Tibial nerve (tissue), 4 donors: ENCODE data around the gene INPP5K. TPM values are rescaled to one million over a fixed set of nuclear protein-coding genes. Genes with fewer than 3 reads are reported as not detected.

Source experiments
- DNase-seq, 2 donors: peaks; one replicate each; pipeline ENCODE4 v3.0.0-alpha.2; 2019; ENCODE audit warnings: low spot score in 2 of 2
- H3K27ac ChIP-seq, 4 donors: fragments of 200-600 bp; sonication (generic) in 3 of 4; one replicate each; pipeline ENCODE4 v1.5.1; 2017 to 2019; ENCODE audit warnings: mild to moderate bottlenecking in 1 of 4
- H3K27me3 ChIP-seq, 2 donors: fragments of 200-600 bp; sonication (generic) in 1 of 2; one replicate each; pipeline versions ENCODE4 v1.5.1 to v1.6.0; 2017 to 2019
- H3K36me3 ChIP-seq, 3 donors: fragments of 200-600 bp; sonication (generic); one replicate each; pipeline ENCODE4 v1.5.1; 2018 to 2019
- H3K4me1 ChIP-seq, 4 donors: fragments of 200-600 bp; sonication (generic) in 3 of 4; one replicate each; pipeline ENCODE4 v1.5.1; 2017 to 2019
- H3K4me3 ChIP-seq, 4 donors: fragments of 200-600 bp; sonication (generic) in 3 of 4; one replicate each; pipeline ENCODE4 v1.5.1; 2017 to 2019; ENCODE audit warnings: mild to moderate bottlenecking in 1 of 4, moderate library complexity in 1 of 4
- H3K9me3 ChIP-seq, 4 donors: fragments of 200-600 bp; sonication (generic) in 3 of 4; one replicate each; pipeline ENCODE4 v1.5.1; 2017 to 2019
- EP300 ChIP-seq, 2 donors: sonication (generic); formaldehyde crosslinking; IDR thresholded peaks; one replicate each; pipeline ENCODE4 v1.6.1; 2017; ENCODE audit warnings: antibody characterized with exemption in 2 of 2, mild to moderate bottlenecking in 1 of 2
- POLR2A ChIP-seq, 2 donors: fragments of 450-650 bp; IDR thresholded peaks; one replicate each; pipeline ENCODE4 v1.6.1; 2017; ENCODE audit warnings: antibody characterized with exemption in 2 of 2, mild to moderate bottlenecking in 2 of 2, moderate library complexity in 2 of 2
- WGBS, 2 donors: methylation state at CpG; one replicate each; pipeline ENCODE4 v1.1.5; 2018; 5-methylcytosine and 5-hydroxymethylcytosine counted together
- total RNA-seq, 4 donors: library from RNA; depleted of rRNA; stranded (reverse); fragments of >200 nt; gene quantifications; one replicate each; pipeline ENCODE4 v1.1.0, GENCODE V29; 2016
- TF ChIP-seq, protein P1 (sequence below), 5 experiments: fragments of 200-600 bp in 3 of 5; fragments of 450-650 bp in 2 of 5; sonication (generic) in 3 of 5; IDR thresholded peaks; one replicate each; pipeline ENCODE4 v1.5.1; 2016 to 2019; ENCODE audit warnings: antibody characterized with exemption in 5 of 5, mild to moderate bottlenecking in 3 of 5, moderate library complexity in 2 of 5

Gene INPP5K
- total RNA-seq, 4 donors from 2014 or later, result 67.9 to 110 (median 95.2) TPM

DNA sequence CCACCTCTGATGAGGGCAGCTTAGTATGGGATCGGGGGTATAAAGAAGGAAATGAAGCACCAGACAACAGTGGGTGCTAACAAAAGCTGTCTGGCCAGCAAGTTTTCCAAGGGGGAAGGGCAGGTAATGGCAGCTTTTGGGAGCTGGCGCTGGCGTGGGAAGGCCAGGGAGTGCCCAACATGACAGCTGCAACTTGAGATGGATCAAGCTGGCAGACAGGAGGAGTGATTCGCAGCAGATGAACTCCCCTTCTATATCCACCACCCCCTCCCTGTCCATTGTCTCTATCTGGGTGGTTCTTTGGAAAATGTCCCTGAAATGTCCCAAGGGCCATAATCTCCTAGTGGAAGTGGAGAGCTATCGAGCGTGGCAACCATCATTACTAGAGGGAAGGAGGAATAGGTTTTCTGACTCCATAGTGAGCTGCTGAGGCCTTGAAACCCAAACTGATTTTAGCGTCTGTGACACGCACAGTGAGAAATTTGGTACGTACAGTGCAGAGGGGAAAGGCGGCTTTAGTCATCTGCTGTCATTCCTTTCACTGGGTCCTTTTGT is 4.8 kb upstream of the INPP5K start:
- Histone ChIP-seq H3K4me3 (no peak overlapping the region), H3K36me3 (peaks cover 0 to 68% (median 0%) of the 10 kb centered on the region in 3 donors), H3K4me1 (peaks cover 0 to 10% (median 6%) of the 10 kb centered on the region in 4 donors), H3K9me3 (no peaks in the 10 kb centered on the region), H3K27me3 (no peaks in the 10 kb centered on the region), H3K27ac (no peak overlapping the region)
- TF ChIP-seq, protein P1, sequence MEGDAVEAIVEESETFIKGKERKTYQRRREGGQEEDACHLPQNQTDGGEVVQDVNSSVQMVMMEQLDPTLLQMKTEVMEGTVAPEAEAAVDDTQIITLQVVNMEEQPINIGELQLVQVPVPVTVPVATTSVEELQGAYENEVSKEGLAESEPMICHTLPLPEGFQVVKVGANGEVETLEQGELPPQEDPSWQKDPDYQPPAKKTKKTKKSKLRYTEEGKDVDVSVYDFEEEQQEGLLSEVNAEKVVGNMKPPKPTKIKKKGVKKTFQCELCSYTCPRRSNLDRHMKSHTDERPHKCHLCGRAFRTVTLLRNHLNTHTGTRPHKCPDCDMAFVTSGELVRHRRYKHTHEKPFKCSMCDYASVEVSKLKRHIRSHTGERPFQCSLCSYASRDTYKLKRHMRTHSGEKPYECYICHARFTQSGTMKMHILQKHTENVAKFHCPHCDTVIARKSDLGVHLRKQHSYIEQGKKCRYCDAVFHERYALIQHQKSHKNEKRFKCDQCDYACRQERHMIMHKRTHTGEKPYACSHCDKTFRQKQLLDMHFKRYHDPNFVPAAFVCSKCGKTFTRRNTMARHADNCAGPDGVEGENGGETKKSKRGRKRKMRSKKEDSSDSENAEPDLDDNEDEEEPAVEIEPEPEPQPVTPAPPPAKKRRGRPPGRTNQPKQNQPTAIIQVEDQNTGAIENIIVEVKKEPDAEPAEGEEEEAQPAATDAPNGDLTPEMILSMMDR (IDR thresholded peaks at IDR 0.05), result no peak
- no peak for TF ChIP-seq POLR2A (IDR thresholded peaks at IDR 0.05)
- no peak for TF ChIP-seq EP300 (IDR thresholded peaks at IDR 0.05)
- DNase-seq, result no peak
- 80 to 84% methylated on average over 10 of the region's 10 CpGs for WGBS, 2 donors

GRCh38 chr17:1519678-1520077 is 3.3 kb upstream of the INPP5K start:
- DNase-seq, result no peak
- Histone ChIP-seq H3K27ac (no peak overlapping the region), H3K27me3 (no peaks in the 10 kb centered on the region), H3K4me1 (peaks cover 0 to 23% (median 15%) of the 10 kb centered on the region in 4 donors), H3K4me3 (no peak overlapping the region), H3K36me3 (peaks cover 0 to 53% (median 0%) of the 10 kb centered on the region in 3 donors), H3K9me3 (no peaks in the 10 kb centered on the region)
- WGBS, 2 donors, result 84 to 90% methylated on average over 7 of the region's 7 CpGs
- TF ChIP-seq, protein P1 (IDR thresholded peaks at IDR 0.05), result no peak
- TF ChIP-seq POLR2A (IDR thresholded peaks at IDR 0.05) (no peak), EP300 (IDR thresholded peaks at IDR 0.05) (no peak)

- no peak overlapping the region for H3K4me3 ChIP-seq
- no peak overlapping the region for H3K27ac ChIP-seq
- H3K27me3 ChIP-seq, result no peaks in the 10 kb centered on the region
- TF ChIP-seq, protein P1 (IDR thresholded peaks at IDR 0.05), result no peak
- TF ChIP-seq EP300 (IDR thresholded peaks at IDR 0.05) (no peak), POLR2A (IDR thresholded peaks at IDR 0.05) (no peak)
- H3K36me3 ChIP-seq, result peaks cover 0 to 47% (median 0%) of the 10 kb centered on the region in 3 donors
- DNase-seq, result no peak
- peaks cover 0 to 35% (median 25%) of the 10 kb centered on the region in 4 donors for H3K4me1 ChIP-seq
- 59 to 82% methylated on average over 2 of the region's 2 CpGs for WGBS, 2 donors
- H3K9me3 ChIP-seq, result no peaks in the 10 kb centered on the region
These were observed 2.0 kb upstream of the INPP5K start for GRCh38 chr17:1518410-1518809.

GRCh38 chr17:1515640-1516387 is 598 bp downstream of the INPP5K start:
- 0% methylated on average over 20 to 31 of the region's 31 CpGs for WGBS, 2 donors
- Histone ChIP-seq H3K27me3 (no peaks in the 10 kb centered on the region), H3K27ac (peak overlapping the region; percentile 85 to 97 (median 94)), H3K36me3 (peaks cover 0 to 36% (median 0%) of the 10 kb centered on the region in 3 donors), H3K4me1 (peaks cover 9 to 61% (median 50%) of the 10 kb centered on the region in 4 donors), H3K9me3 (no peaks in the 10 kb centered on the region), H3K4me3 (peak overlapping the region; percentile 83 to 97 (median 91))
- TF ChIP-seq, protein P1 (IDR thresholded peaks at IDR 0.05), result peak; percentile 43 to 84 (median 53)
- TF ChIP-seq POLR2A (IDR thresholded peaks at IDR 0.05), result no peak
- peak in 1 of 2 donors; percentile 60 for TF ChIP-seq EP300 (IDR thresholded peaks at IDR 0.05)
- DNase-seq, result peak in 1 of 2 donors; percentile 73

DNA sequence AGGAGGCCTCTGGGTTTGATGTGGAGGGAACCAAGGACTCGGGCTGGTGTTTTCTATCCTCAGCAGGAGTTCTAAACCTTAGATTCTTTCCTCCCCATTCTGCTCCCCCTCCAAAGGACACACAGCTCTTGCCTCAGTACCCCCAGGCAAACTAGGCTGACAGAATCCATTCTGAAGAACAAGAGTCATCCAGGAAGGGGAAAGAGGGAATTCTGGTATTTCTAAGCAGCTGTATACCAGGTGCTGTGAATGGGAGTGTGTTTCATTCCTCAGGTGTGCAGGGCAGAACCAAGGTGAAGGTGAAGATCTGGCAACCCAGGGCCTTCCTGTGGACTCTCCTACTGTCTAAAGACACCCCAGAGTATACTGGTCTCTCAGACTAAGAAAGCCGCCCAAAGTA is 4.1 kb downstream of the INPP5K start:
- TF ChIP-seq POLR2A (IDR thresholded peaks at IDR 0.05), result no peak
- TF ChIP-seq EP300 (IDR thresholded peaks at IDR 0.05), result no peak
- TF ChIP-seq, protein P1 (IDR thresholded peaks at IDR 0.05), result no peak
- Histone ChIP-seq H3K27ac (peak overlapping the region; percentile 73 to 95 (median 86)), H3K4me3 (no peak overlapping the region), H3K4me1 (peaks cover 9 to 79% (median 64%) of the 10 kb centered on the region in 4 donors), H3K36me3 (peaks cover 0 to 32% (median 6%) of the 10 kb centered on the region in 3 donors), H3K27me3 (no peaks in the 10 kb centered on the region), H3K9me3 (no peaks in the 10 kb centered on the region)
- DNase-seq, result no peak
- WGBS, 2 donors, result 46 to 50% methylated on average over 2 of the region's 2 CpGs
